Activated CD8-positive, alpha-beta memory T cell treated with anti-CD3 and anti-CD28 coated beads, Interleukin-2, amount 10 ng/mL, durations not matched to agents 7 days and 5 days (primary cell): ENCODE measurements around the gene GHRL. TPM values are rescaled to one million over a fixed set of nuclear protein-coding genes. Genes with fewer than 3 reads are reported as not detected.

Experiments used
- ATAC-seq: fragments of 150-1000 bp; cut with Tn5 transposase; one replicate; pipeline ENCODE4 v1.10.0; 2021; ENCODE audit warnings: moderate library complexity
- CTCF ChIA-PET: fragments of 350-600 bp; sonication (Branson Sonifier 250); formaldehyde crosslinking; loops from one replicate; lab custom pipeline; 2021; ENCODE audit warnings: antibody characterized with exemption; lab: Charles Lee
- DNase-seq: peaks from one replicate; pipeline ENCODE4 v3.0.0-alpha.2; 2020
- H3K27ac Mint-ChIP-seq: one replicate; pipeline ENCODE4 v1.8.0; 2021; ENCODE audit warnings: mild to moderate bottlenecking, mixed read lengths
- H3K27me3 Mint-ChIP-seq: one replicate; pipeline ENCODE4 v1.8.0; 2021; ENCODE audit warnings: mixed read lengths
- H3K36me3 Mint-ChIP-seq: one replicate; pipeline ENCODE4 v1.8.0; 2021; ENCODE audit warnings: mild to moderate bottlenecking, mixed read lengths
- H3K4me1 Mint-ChIP-seq: one replicate; pipeline ENCODE4 v1.8.0; 2021; ENCODE audit warnings: mixed read lengths
- H3K4me3 Mint-ChIP-seq: one replicate; pipeline ENCODE4 v1.8.0; 2021; ENCODE audit warnings: mild to moderate bottlenecking, moderate library complexity, mixed read lengths
- H3K9me3 Mint-ChIP-seq: one replicate; pipeline ENCODE4 v1.8.0; 2022; ENCODE audit warnings: low read depth, mixed read lengths
- total RNA-seq, 2 experiments: library from RNA; stranded (reverse); gene quantifications; one replicate each; pipeline ENCODE4 v1.2.3, GENCODE V29; 2021

Gene GHRL
- total RNA-seq: under 1 TPM in 1 of 2 experiments, not detected in 1; 0.77 TPM

- no peaks in the 10 kb centered on the region for H3K9me3 Mint-ChIP-seq
- CTCF ChIA-PET: no interaction called here
- H3K36me3 Mint-ChIP-seq: peaks cover 20% of the 10 kb centered on the region
- no peak for DNase-seq
- H3K4me3 Mint-ChIP-seq: no peak within 1 kb of the TSS
- H3K4me1 Mint-ChIP-seq: peaks cover 2% of the 10 kb centered on the region
- H3K27me3 Mint-ChIP-seq: no peaks in the 10 kb centered on the region
- H3K27ac Mint-ChIP-seq: no peak within 1 kb of the TSS
- ATAC-seq: no peak
Measured at GRCh38 chr3:10292505-10293419, at the start of gene GHRL. Gene GHRL, minus strand, starts transcription at chr3:10292947. Its CDS starts 2,767 bp downstream, at chr3:10290180.

- H3K27ac Mint-ChIP-seq: no peak overlapping the region
- no peaks in the 10 kb centered on the region for H3K36me3 Mint-ChIP-seq
- CTCF ChIA-PET: interaction anchor here (1.2 kb wide), 1 partner anchor 21 kb away, joined by 3 read pairs; no protein-coding TSS in a partner anchor
- ATAC-seq (no peak), DNase-seq (no peak)
- H3K27me3 Mint-ChIP-seq: peaks cover 3% of the 10 kb centered on the region
- no peaks in the 10 kb centered on the region for H3K9me3 Mint-ChIP-seq
- peaks cover 1% of the 10 kb centered on the region for H3K4me1 Mint-ChIP-seq
- no peak overlapping the region for H3K4me3 Mint-ChIP-seq
Measured at GRCh38 chr3:10341901-10342398, 49.2 kb upstream of the GHRL start.

- ATAC-seq: no peak
- H3K27ac Mint-ChIP-seq: no peak overlapping the region
Measured at GRCh38 chr3:10340476-10340875, 47.7 kb upstream of the GHRL start.

GRCh38 chr3:10340046-10340445 is 47.3 kb upstream of the GHRL start:
- Mint-ChIP-seq H3K4me1 (peaks cover 8% of the 10 kb centered on the region), H3K9me3 (no peaks in the 10 kb centered on the region), H3K36me3 (no peaks in the 10 kb centered on the region), H3K27me3 (peaks cover 3% of the 10 kb centered on the region), H3K4me3 (no peak overlapping the region), H3K27ac (no peak overlapping the region)
- CTCF ChIA-PET: interaction anchor here (1.3 to 1.6 kb wide), 2 partner anchors 19 to 399 kb away, joined by 3 to 6 read pairs; partner anchors contain the start of gene SEC13
- no peak for ATAC-seq
- no peak for DNase-seq

More at GRCh38 chr3:10340476-10340875, 47.7 kb upstream of the GHRL start:
- CTCF ChIA-PET: interaction anchor here (1.6 kb wide), 1 partner anchor 20 kb away, joined by 3 read pairs; the partner anchor contains the start of gene SEC13
- Mint-ChIP-seq H3K4me3 (no peak overlapping the region), H3K36me3 (no peaks in the 10 kb centered on the region), H3K27me3 (peaks cover 3% of the 10 kb centered on the region), H3K9me3 (no peaks in the 10 kb centered on the region), H3K4me1 (peaks cover 4% of the 10 kb centered on the region)
- no peak for DNase-seq

DNA sequence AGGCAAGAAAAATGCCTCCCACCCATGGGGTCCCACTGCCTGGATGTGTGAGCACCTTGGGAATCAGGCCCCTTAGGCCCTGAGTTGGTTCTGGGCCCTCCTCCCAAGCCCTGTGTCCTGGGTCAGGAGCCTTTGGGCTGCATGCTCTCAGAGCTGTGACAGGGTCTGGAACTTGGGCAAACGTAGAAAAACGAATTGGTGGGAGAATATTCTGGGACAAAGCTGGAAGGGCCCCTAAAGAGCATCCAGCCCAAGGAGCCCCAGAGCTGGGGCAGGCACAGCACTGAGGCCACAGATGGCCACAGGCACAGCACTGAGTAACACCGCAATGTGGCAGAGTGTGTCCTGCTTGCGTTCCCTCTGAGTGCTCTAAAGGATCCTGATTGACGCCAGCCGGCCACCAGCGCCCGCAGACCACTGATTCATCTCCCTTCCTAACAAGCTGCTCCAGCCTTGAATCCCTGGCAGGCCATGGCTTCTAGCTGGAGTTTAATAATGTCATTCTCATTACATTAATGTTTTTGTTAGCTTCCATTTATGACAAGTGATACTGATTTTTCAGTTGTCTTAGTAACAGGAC is 46.7 kb upstream of the GHRL start:
- DNase-seq (no peak), ATAC-seq (no peak)
- no peaks in the 10 kb centered on the region for H3K36me3 Mint-ChIP-seq
- CTCF ChIA-PET: interaction anchor here (1.3 to 1.6 kb wide), 2 partner anchors 19 to 399 kb away, joined by 3 to 6 read pairs; partner anchors contain the start of gene SEC13
- H3K9me3 Mint-ChIP-seq: no peaks in the 10 kb centered on the region
- peaks cover 3% of the 10 kb centered on the region for H3K27me3 Mint-ChIP-seq
- peaks cover 11% of the 10 kb centered on the region for H3K4me1 Mint-ChIP-seq
- no peak overlapping the region for H3K4me3 Mint-ChIP-seq
- no peak overlapping the region for H3K27ac Mint-ChIP-seq

GRCh38 chr3:10338591-10339353 is 46.0 kb upstream of the GHRL start:
- Mint-ChIP-seq H3K27ac (no peak overlapping the region), H3K4me3 (no peak overlapping the region), H3K36me3 (no peaks in the 10 kb centered on the region), H3K27me3 (peaks cover 3% of the 10 kb centered on the region), H3K4me1 (peaks cover 11% of the 10 kb centered on the region), H3K9me3 (no peaks in the 10 kb centered on the region)
- ATAC-seq (no peak), DNase-seq (no peak)
- CTCF ChIA-PET: interaction anchor here (0.6 to 1.6 kb wide), 4 partner anchors 18 to 400 kb away, joined by 3 to 6 read pairs (median 4); partner anchors contain the start of gene SEC13

GRCh38 chr3:10338164-10338470 is 45.4 kb upstream of the GHRL start:
- Mint-ChIP-seq H3K27me3 (peaks cover 3% of the 10 kb centered on the region), H3K4me3 (no peak overlapping the region), H3K9me3 (no peaks in the 10 kb centered on the region), H3K36me3 (no peaks in the 10 kb centered on the region), H3K4me1 (peaks cover 18% of the 10 kb centered on the region), H3K27ac (no peak overlapping the region)
- DNase-seq: no peak
- CTCF ChIA-PET: interaction anchor here (1.5 kb wide), 1 partner anchor 400 kb away, joined by 5 read pairs; no protein-coding TSS in a partner anchor
- ATAC-seq: no peak

- no peak for DNase-seq
- H3K4me3 Mint-ChIP-seq: no peak overlapping the region
- H3K4me1 Mint-ChIP-seq: peaks cover 24% of the 10 kb centered on the region
- CTCF ChIA-PET: interaction anchor here (1.5 kb wide), 1 partner anchor 401 kb away, joined by 5 read pairs; no protein-coding TSS in a partner anchor
- no peaks in the 10 kb centered on the region for H3K9me3 Mint-ChIP-seq
- H3K27me3 Mint-ChIP-seq: peaks cover 3% of the 10 kb centered on the region
- H3K36me3 Mint-ChIP-seq: no peaks in the 10 kb centered on the region
- ATAC-seq: no peak
- H3K27ac Mint-ChIP-seq: no peak overlapping the region
Measured at GRCh38 chr3:10337323-10338163, 44.8 kb upstream of the GHRL start.

DNA sequence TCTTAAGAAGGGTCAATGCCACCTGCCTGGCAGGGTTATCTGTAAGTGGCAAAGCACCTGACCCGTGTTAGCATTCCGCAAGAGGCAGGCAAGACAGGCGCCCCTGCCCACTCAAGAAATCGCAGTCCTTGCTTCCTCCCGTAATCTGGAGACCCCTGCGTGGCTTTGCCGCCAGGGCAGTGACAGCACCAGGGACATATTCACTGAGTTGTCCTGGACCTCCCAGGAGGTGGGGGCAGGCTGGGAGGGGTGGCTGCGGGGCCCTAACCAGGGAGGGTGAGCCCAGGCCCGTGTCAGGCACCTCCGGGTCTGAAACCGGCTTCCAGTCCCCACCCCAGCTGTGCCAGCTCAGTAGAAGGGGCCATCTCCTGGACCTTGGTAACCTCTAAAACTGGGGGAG is 44.0 kb upstream of the GHRL start:
- Mint-ChIP-seq H3K4me3 (no peak overlapping the region), H3K36me3 (no peaks in the 10 kb centered on the region), H3K9me3 (no peaks in the 10 kb centered on the region), H3K4me1 (peaks cover 30% of the 10 kb centered on the region), H3K27ac (no peak overlapping the region), H3K27me3 (peaks cover 3% of the 10 kb centered on the region)
- DNase-seq (no peak), ATAC-seq (no peak)
- CTCF ChIA-PET: no interaction called here

DNA sequence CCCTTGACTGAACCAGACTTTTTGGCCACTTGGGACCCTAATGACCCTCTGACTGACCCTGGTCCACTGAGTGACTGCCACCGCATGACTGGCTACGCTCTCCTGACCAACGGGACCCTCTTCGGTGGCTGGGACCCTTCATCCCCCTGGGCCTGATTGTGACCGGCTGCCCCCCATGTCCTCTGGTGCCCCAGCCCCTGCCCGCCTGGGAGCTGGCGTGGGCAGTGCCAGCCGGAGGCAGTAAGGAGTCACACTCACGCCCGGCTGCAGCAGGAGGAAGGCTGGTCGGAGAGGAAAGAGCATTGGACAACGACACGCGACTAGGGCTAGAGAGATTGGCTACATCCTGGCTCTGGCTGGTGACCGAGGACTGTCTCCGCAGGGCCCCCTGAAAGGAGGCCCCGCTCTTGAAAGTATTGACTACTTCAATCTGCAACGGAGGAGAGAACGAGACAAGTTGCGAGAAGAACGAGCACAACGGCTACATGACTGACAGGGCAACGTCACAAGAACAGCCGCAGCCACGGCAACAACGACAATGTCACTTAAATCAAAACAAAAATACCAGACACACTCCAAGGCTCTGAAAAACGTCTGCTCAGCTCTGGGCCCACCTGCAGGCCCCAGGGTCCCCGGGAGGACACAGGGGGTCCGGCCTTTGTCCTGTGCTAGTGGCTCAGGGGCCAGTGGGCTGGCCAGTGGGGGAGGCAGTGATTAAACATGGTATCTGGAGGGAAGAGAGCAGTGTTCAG is 43.3 kb upstream of the GHRL start:
- Mint-ChIP-seq H3K4me3 (no peak overlapping the region), H3K27me3 (peaks cover 6% of the 10 kb centered on the region), H3K4me1 (peaks cover 30% of the 10 kb centered on the region), H3K36me3 (no peaks in the 10 kb centered on the region), H3K27ac (no peak overlapping the region), H3K9me3 (no peaks in the 10 kb centered on the region)
- no peak for ATAC-seq
- CTCF ChIA-PET: no interaction called here
- DNase-seq: no peak

- ATAC-seq (peak; percentile 56), DNase-seq (no peak)
- Mint-ChIP-seq H3K36me3 (no peaks in the 10 kb centered on the region), H3K4me1 (peaks cover 30% of the 10 kb centered on the region), H3K27ac (no peak overlapping the region), H3K4me3 (no peak overlapping the region), H3K9me3 (no peaks in the 10 kb centered on the region), H3K27me3 (peaks cover 5% of the 10 kb centered on the region)
- CTCF ChIA-PET: interaction anchor here (0.8 to 2.3 kb wide), 3 partner anchors 9 to 403 kb away, joined by 4 to 11 read pairs (median 8); partner anchors contain the start of gene SEC13
Measured at GRCh38 chr3:10335190-10335738, 42.5 kb upstream of the GHRL start.
